Measurements from ENCODE around the gene APP. TPM values are rescaled to one million over a fixed set of nuclear protein-coding genes. Genes with fewer than 3 reads are reported as not detected.

Gene APP
- total RNA-seq, 2 donors from 2014 or later, result 256 to 423 TPM

DNA sequence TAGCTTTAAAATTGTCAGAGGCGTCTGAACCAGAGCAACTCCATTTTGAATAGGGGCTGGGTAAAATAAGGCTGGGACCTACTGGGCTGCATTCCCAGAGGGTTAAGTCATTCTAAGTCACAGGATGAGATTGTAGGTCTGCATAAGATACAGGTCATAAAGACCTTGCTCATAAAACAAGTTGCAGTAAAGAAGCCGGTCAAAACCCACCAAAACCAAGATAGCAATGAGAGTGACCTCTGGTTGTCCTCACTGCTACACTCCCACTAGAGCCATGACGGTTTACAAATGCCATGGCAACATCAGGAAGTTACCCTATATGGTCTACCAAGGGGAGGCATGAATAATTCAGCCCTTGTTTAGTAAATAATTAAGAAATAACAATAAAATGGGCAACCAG is 292.2 kb downstream of the APP start:
- ATAC-seq (no peak), DNase-seq (no peak)
- Histone ChIP-seq H3K4me1 (no peaks in the 10 kb centered on the region), H3K27me3 (no peaks in the 10 kb centered on the region), H3K27ac (no peak overlapping the region), H3K4me3 (no peak overlapping the region), H3K9me3 (no peaks in the 10 kb centered on the region), H3K36me3 (replicated peaks in 1 of 2; ENCODE audit: insufficient read depth in 1 of 2, low read depth in 2 of 2) (peaks cover 0 to 3% of the 10 kb centered on the region in 2 donors)
- WGBS, 2 donors, result 75 to 79% methylated on average over 3 of the region's 3 CpGs
- intact Hi-C loops (cut with DNase I), result no loop called here
- no peak for TF ChIP-seq POLR2A (IDR thresholded peaks at IDR 0.05)
- TF ChIP-seq, protein P1, sequence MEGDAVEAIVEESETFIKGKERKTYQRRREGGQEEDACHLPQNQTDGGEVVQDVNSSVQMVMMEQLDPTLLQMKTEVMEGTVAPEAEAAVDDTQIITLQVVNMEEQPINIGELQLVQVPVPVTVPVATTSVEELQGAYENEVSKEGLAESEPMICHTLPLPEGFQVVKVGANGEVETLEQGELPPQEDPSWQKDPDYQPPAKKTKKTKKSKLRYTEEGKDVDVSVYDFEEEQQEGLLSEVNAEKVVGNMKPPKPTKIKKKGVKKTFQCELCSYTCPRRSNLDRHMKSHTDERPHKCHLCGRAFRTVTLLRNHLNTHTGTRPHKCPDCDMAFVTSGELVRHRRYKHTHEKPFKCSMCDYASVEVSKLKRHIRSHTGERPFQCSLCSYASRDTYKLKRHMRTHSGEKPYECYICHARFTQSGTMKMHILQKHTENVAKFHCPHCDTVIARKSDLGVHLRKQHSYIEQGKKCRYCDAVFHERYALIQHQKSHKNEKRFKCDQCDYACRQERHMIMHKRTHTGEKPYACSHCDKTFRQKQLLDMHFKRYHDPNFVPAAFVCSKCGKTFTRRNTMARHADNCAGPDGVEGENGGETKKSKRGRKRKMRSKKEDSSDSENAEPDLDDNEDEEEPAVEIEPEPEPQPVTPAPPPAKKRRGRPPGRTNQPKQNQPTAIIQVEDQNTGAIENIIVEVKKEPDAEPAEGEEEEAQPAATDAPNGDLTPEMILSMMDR (IDR thresholded peaks at IDR 0.05), result no peak

DNA sequence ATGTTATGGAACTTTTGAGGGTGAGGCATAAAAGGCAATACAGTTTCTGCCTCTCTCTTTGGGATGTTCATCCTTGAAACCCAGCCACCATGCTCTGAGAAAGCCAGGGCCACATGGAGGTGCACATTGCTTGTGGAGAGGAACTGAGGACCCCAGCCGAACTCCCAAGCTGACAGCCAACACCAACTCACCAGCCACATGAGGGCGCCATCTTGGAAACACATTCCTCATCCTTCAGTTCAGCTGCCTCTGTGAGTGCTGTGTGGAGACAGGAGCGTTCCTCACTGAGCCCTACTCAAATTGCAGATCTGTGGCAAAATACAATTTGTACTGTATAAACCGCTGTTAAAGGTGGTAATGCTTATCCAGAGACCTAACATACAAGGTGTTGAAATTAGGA is 298.3 kb downstream of the APP start:
- TF ChIP-seq, protein P1 (IDR thresholded peaks at IDR 0.05), result no peak
- TF ChIP-seq POLR2A (IDR thresholded peaks at IDR 0.05), result no peak
- Histone ChIP-seq H3K9me3 (no peaks in the 10 kb centered on the region), H3K4me3 (no peak overlapping the region), H3K27me3 (no peaks in the 10 kb centered on the region), H3K36me3 (replicated peaks in 1 of 2; ENCODE audit: insufficient read depth in 1 of 2, low read depth in 2 of 2) (no peaks in the 10 kb centered on the region), H3K4me1 (no peaks in the 10 kb centered on the region), H3K27ac (no peak overlapping the region)
- no peak for ATAC-seq
- intact Hi-C loops (cut with DNase I), result no loop called here
- 92 to 93% methylated on average over 3 to 4 of the region's 4 CpGs for WGBS, 2 donors
- DNase-seq, result no peak

DNA sequence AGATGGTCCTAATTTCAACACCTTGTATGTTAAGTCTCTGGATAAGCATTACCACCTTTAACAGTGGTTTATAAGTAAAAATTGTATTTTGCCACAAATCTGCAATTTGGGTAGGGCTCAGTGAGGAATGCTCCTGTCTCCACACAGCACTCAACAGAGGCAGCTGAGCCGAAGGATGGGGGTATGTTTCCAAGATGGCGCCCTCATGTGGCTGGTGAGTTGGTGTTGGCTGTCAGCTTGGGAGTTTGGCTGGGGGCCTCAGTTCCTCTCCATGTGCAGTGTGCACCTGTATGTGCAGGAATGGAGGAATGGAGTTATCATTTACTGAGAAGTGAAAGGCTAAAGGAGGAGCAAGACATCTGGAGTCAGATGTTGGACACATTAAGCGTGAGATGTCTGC is 299.0 kb downstream of the APP start:
- Histone ChIP-seq H3K27me3 (no peaks in the 10 kb centered on the region), H3K4me3 (no peak overlapping the region), H3K27ac (no peak overlapping the region), H3K36me3 (replicated peaks in 1 of 2; ENCODE audit: insufficient read depth in 1 of 2, low read depth in 2 of 2) (no peaks in the 10 kb centered on the region), H3K9me3 (no peaks in the 10 kb centered on the region), H3K4me1 (no peaks in the 10 kb centered on the region)
- TF ChIP-seq, protein P1 (IDR thresholded peaks at IDR 0.05), result no peak
- TF ChIP-seq POLR2A (IDR thresholded peaks at IDR 0.05), result no peak
- no peak for DNase-seq
- WGBS, 2 donors, result 91 to 94% methylated on average over 3 of the region's 3 CpGs
- no peak for ATAC-seq
- intact Hi-C loops (cut with DNase I), result no loop called here

DNA sequence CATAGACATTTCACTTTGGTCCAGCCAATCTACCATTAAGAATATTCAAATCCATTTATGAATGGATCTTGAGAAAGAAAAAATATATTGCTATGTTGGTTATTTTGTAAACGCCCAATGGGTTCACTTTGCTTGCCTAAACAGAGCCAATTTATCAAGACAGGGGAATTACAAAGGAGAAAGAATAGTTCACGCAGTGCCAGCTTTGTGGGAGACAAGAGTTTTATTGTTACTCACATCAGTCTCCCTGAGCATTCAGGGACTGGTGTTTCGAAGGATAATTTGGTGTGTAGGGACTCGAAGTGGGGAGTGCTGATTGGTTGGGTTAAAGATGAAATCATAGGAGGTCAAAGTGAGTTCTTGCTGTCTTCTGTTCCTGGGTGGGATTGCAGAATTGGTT is 300.5 kb downstream of the APP start:
- 52 to 58% methylated on average over 4 of the region's 4 CpGs for WGBS, 2 donors
- TF ChIP-seq, protein P1 (IDR thresholded peaks at IDR 0.05), result no peak
- TF ChIP-seq POLR2A (IDR thresholded peaks at IDR 0.05), result no peak
- Histone ChIP-seq H3K4me3 (no peak overlapping the region), H3K27me3 (no peaks in the 10 kb centered on the region), H3K36me3 (replicated peaks in 1 of 2; ENCODE audit: insufficient read depth in 1 of 2, low read depth in 2 of 2) (no peaks in the 10 kb centered on the region), H3K4me1 (no peaks in the 10 kb centered on the region), H3K9me3 (no peaks in the 10 kb centered on the region), H3K27ac (no peak overlapping the region)
- no peak for ATAC-seq
- intact Hi-C loops (cut with DNase I), result no loop called here
- DNase-seq, result no peak

DNA sequence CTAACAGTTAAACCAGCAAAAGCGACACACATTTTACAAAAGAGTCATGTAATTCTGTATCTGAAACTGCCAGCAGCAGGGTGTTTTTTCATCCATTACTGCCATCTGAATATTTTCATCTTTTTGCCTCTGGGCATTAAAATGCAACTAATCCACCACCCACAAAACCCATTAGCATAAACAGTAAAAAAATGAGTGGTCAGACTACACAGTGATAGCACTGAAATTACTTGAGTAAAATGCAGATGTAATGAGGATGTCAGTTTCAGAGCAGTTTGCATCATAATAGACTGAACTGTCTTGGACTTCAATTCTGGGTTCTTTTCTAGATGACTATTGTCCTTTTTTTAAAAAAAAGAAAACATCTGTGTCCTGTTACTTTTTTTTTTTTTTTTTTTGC is 303.5 kb downstream of the APP start:
- H3K4me3 ChIP-seq, result no peak overlapping the region
- no peaks in the 10 kb centered on the region for H3K4me1 ChIP-seq
- H3K9me3 ChIP-seq, result no peaks in the 10 kb centered on the region
- H3K27ac ChIP-seq, result no peak overlapping the region
- DNase-seq (no peak), ATAC-seq (no peak)
- H3K36me3 ChIP-seq (replicated peaks in 1 of 2; ENCODE audit: insufficient read depth in 1 of 2, low read depth in 2 of 2), result no peaks in the 10 kb centered on the region
- intact Hi-C loops (cut with DNase I), result no loop called here
- WGBS, 2 donors, result 92 to 100% methylated on average over 1 of the region's 1 CpG
- TF ChIP-seq, protein P1 (IDR thresholded peaks at IDR 0.05), result no peak
- no peak for TF ChIP-seq POLR2A (IDR thresholded peaks at IDR 0.05)
- H3K27me3 ChIP-seq, result no peaks in the 10 kb centered on the region
